Neuronal stem cell (in vitro differentiated cells): ENCODE data around the gene IPO7.
A peak's percentile ranks its signal among the peaks of the same experiment; 100 is the strongest.

Experiments
- DNase-seq: peaks from one replicate; pipeline ENCODE4 v3.0.0-alpha.2; 2013; ENCODE audit warnings: low spot score
- H2AFZ ChIP-seq: one replicate; pipeline ENCODE4 v1.6.1; 2013; ENCODE audit warnings: mild to moderate bottlenecking, low read length, inconsistent platforms
- H2AK5ac ChIP-seq: 2 replicates; pipeline ENCODE4 v1.6.1; 2013; ENCODE audit warnings: low read depth, mild to moderate bottlenecking, inconsistent platforms, low read length, moderate library complexity, mixed read lengths
- H2BK120ac ChIP-seq: 2 replicates; pipeline ENCODE4 v1.6.1; 2013; ENCODE audit warnings: low read depth, mild to moderate bottlenecking, inconsistent platforms, low read length, moderate library complexity, mixed read lengths
- H2BK12ac ChIP-seq: one replicate; pipeline ENCODE4 v1.6.1; 2013; ENCODE audit warnings: low read length, inconsistent platforms
- H2BK15ac ChIP-seq: 2 replicates; pipeline ENCODE4 v1.6.1; 2013; ENCODE audit warnings: mild to moderate bottlenecking, low read length, inconsistent platforms, mixed read lengths
- H2BK5ac ChIP-seq: one replicate; pipeline ENCODE4 v1.6.1; 2013; ENCODE audit warnings: inconsistent platforms, mild to moderate bottlenecking, low read length, moderate library complexity
- H3K14ac ChIP-seq: one replicate; pipeline ENCODE4 v1.6.1; 2013; ENCODE audit warnings: low read length, inconsistent platforms
- H3K18ac ChIP-seq: 2 replicates; pipeline ENCODE4 v1.6.1; 2013; ENCODE audit warnings: low read length, inconsistent platforms
- H3K23ac ChIP-seq: 2 replicates; pipeline ENCODE4 v1.6.1; 2013; ENCODE audit warnings: low read depth, mild to moderate bottlenecking, mixed read lengths, low read length, inconsistent platforms; ENCODE audit not compliant: poor library complexity
- H3K27ac ChIP-seq: replicated peaks from 3 replicates; pipeline ENCODE4 v1.5.1; 2013; ENCODE audit warnings: low read length, inconsistent platforms
- H3K27me3 ChIP-seq, 3 experiments: 2 replicates each; pipeline ENCODE4 v1.6.1; 2013; ENCODE audit warnings: low read length in 3 of 3, mild to moderate bottlenecking in 2 of 3, inconsistent platforms in 1 of 3, low read depth in 1 of 3, mixed read lengths in 1 of 3, moderate library complexity in 1 of 3; ENCODE audit not compliant: control insufficient read depth in 3 of 3, insufficient read depth in 3 of 3
- H3K36me3 ChIP-seq, 2 donors: replicated peaks in 1 of 2; 2 replicates each; pipeline ENCODE4 v1.6.1; 2013; ENCODE audit warnings: low read length in 2 of 2; ENCODE audit not compliant: control insufficient read depth in 2 of 2, insufficient read depth in 2 of 2
- H3K4ac ChIP-seq: 2 replicates; pipeline ENCODE4 v1.6.1; 2013; ENCODE audit warnings: inconsistent platforms, mild to moderate bottlenecking, low read length, moderate library complexity
- H3K4me1 ChIP-seq, 2 donors: 1 replicate in 1 of 2; 2 replicates in 1 of 2; pipeline ENCODE4 v1.6.1; 2013; ENCODE audit warnings: low read length in 2 of 2, low read depth in 1 of 2; ENCODE audit not compliant: control insufficient read depth in 2 of 2, insufficient read depth in 1 of 2
- H3K4me2 ChIP-seq: one replicate; pipeline ENCODE4 v1.6.1; 2013; ENCODE audit warnings: mild to moderate bottlenecking, low read length, inconsistent platforms; ENCODE audit not compliant: insufficient read depth, poor library complexity, severe bottlenecking
- H3K4me3 ChIP-seq, 2 donors: 2 replicates each; pipeline ENCODE4 v1.5.1; 2013; ENCODE audit warnings: low read length in 2 of 2, mild to moderate bottlenecking in 2 of 2, inconsistent platforms in 1 of 2, moderate library complexity in 1 of 2
- H3K79me1 ChIP-seq: one replicate; pipeline ENCODE4 v1.6.1; 2013; ENCODE audit warnings: low read depth, mild to moderate bottlenecking, inconsistent platforms, low read length, moderate library complexity
- H3K9ac ChIP-seq: one replicate; pipeline ENCODE4 v1.6.1; 2013; ENCODE audit warnings: mild to moderate bottlenecking, low read depth, low read length, inconsistent platforms; ENCODE audit not compliant: poor library complexity
- H3K9me3 ChIP-seq, 2 donors: replicated peaks in 1 of 2; 2 replicates each; pipeline versions ENCODE3 to v1.6.1; 2013; ENCODE audit warnings: low read length in 2 of 2, mild to moderate bottlenecking in 2 of 2, inconsistent platforms in 1 of 2, low read depth in 1 of 2, mixed read lengths in 1 of 2, moderate library complexity in 1 of 2; ENCODE audit not compliant: control insufficient read depth in 2 of 2, insufficient read depth in 1 of 2
- H4K8ac ChIP-seq: one replicate; pipeline ENCODE4 v1.6.1; 2013; ENCODE audit warnings: low read depth, mild to moderate bottlenecking, inconsistent platforms, low read length, moderate library complexity
- H4K91ac ChIP-seq: one replicate; pipeline ENCODE4 v1.6.1; 2013; ENCODE audit warnings: low read length, low read depth, mild to moderate bottlenecking, inconsistent platforms; ENCODE audit not compliant: poor library complexity
- WGBS, 2 donors: extraction: QIAGEN DNeasy Blood & Tissue Kit; methylation state at CpG; one replicate each; pipeline ENCODE4 v1.1.7; 2013; ENCODE audit warnings: missing lambda C conversion rate in 2 of 2, mixed read lengths in 1 of 2; ENCODE audit not compliant: insufficient read length in 2 of 2, insufficient replicate concordance in 1 of 2; ENCODE audit errors: extremely low coverage in 2 of 2; 5-methylcytosine and 5-hydroxymethylcytosine counted together

The IPO7 gene

GRCh38 chr11:9461760-9462134 lies 77.3 kb downstream of the IPO7 start:
- no CpG with 5 or more reads among the region's 10 CpGs for WGBS, 2 donors
- H3K14ac ChIP-seq = no peak overlapping the region
- no peaks in the 10 kb centered on the region for H3K36me3 ChIP-seq
- H3K18ac ChIP-seq = no peak overlapping the region
- H2AFZ ChIP-seq = peak overlapping the region; percentile 82
- no peak overlapping the region for H4K91ac ChIP-seq
- DNase-seq = no peak
- no peaks in the 10 kb centered on the region for H3K27me3 ChIP-seq
- no peak overlapping the region for H3K4ac ChIP-seq
- no peak overlapping the region for H2BK12ac ChIP-seq
- peak overlapping the region; percentile 64 for H3K27ac ChIP-seq
- no peak overlapping the region for H2BK120ac ChIP-seq
- no peak overlapping the region for H3K9ac ChIP-seq
- peak overlapping the region; percentile 55 to 59 for H3K4me3 ChIP-seq
- H3K4me1 ChIP-seq = no peaks in the 10 kb centered on the region
- no peak overlapping the region for H3K23ac ChIP-seq
- H3K4me2 ChIP-seq = peak overlapping the region; percentile 45
- no peak overlapping the region for H2BK5ac ChIP-seq
- no peak overlapping the region for H2BK15ac ChIP-seq
- no peak overlapping the region for H2AK5ac ChIP-seq
- H3K79me1 ChIP-seq = peaks cover 4% of the 10 kb centered on the region
- no peak overlapping the region for H4K8ac ChIP-seq
- H3K9me3 ChIP-seq = no peaks in the 10 kb centered on the region

- Histone ChIP-seq H3K4me1 (no peaks in the 10 kb centered on the region), H2BK5ac (no peak overlapping the region), H3K36me3 (no peaks in the 10 kb centered on the region), H3K4me3 (peak overlapping the region in 1 of 2 donors; percentile 59), H3K18ac (no peak overlapping the region), H2BK12ac (no peak overlapping the region), H3K14ac (no peak overlapping the region), H3K4ac (no peak overlapping the region), H3K79me1 (peaks cover 4% of the 10 kb centered on the region), H3K27me3 (no peaks in the 10 kb centered on the region), H2BK120ac (no peak overlapping the region), H3K9me3 (no peaks in the 10 kb centered on the region), H2AFZ (no peak overlapping the region), H2BK15ac (no peak overlapping the region), H3K4me2 (no peak overlapping the region), H3K23ac (no peak overlapping the region), H4K91ac (no peak overlapping the region), H4K8ac (no peak overlapping the region), H3K27ac (no peak overlapping the region), H3K9ac (no peak overlapping the region), H2AK5ac (no peak overlapping the region)
- no peak for DNase-seq
- no CpG with 5 or more reads among the region's 16 CpGs for WGBS, 2 donors
These were observed 77.8 kb downstream of the IPO7 start for GRCh38 chr11:9462172-9462799.

GRCh38 chr11:9462806-9463537 lies 78.5 kb downstream of the IPO7 start:
- Histone ChIP-seq H2BK120ac (no peak overlapping the region), H3K4me3 (no peak overlapping the region), H2AFZ (no peak overlapping the region), H3K27ac (no peak overlapping the region), H2BK15ac (no peak overlapping the region), H3K4me2 (no peak overlapping the region), H2AK5ac (no peak overlapping the region), H3K18ac (no peak overlapping the region), H3K9ac (no peak overlapping the region), H3K14ac (no peak overlapping the region), H4K91ac (no peak overlapping the region), H3K36me3 (no peaks in the 10 kb centered on the region), H3K23ac (no peak overlapping the region), H3K79me1 (peaks cover 4% of the 10 kb centered on the region), H3K27me3 (no peaks in the 10 kb centered on the region), H3K9me3 (no peaks in the 10 kb centered on the region), H2BK5ac (no peak overlapping the region), H3K4ac (no peak overlapping the region), H3K4me1 (no peaks in the 10 kb centered on the region), H4K8ac (no peak overlapping the region), H2BK12ac (no peak overlapping the region)
- no CpG with 5 or more reads among the region's 8 CpGs for WGBS, 2 donors
- DNase-seq = no peak

- Histone ChIP-seq H3K9ac (no peak overlapping the region), H3K4ac (no peak overlapping the region), H3K79me1 (peaks cover 1% of the 10 kb centered on the region), H3K9me3 (no peaks in the 10 kb centered on the region), H2BK5ac (no peak overlapping the region), H3K4me1 (peaks cover 0 to 10% of the 10 kb centered on the region in 2 donors), H3K36me3 (peaks cover 15 to 47% of the 10 kb centered on the region in 2 donors), H3K27me3 (peaks cover 0 to 4% (median 0%) of the 10 kb centered on the region in 3 experiments), H4K91ac (no peak overlapping the region), H3K4me3 (no peak overlapping the region), H2AK5ac (no peak overlapping the region), H2AFZ (no peak overlapping the region), H3K18ac (no peak overlapping the region), H4K8ac (no peak overlapping the region), H3K27ac (no peak overlapping the region), H2BK15ac (no peak overlapping the region), H2BK120ac (no peak overlapping the region), H2BK12ac (no peak overlapping the region), H3K14ac (no peak overlapping the region), H3K23ac (no peak overlapping the region), H3K4me2 (no peak overlapping the region)
- no CpG with 5 or more reads among the region's 4 CpGs for WGBS, 2 donors
- no peak for DNase-seq
These were observed 86.3 kb downstream of the IPO7 start for GRCh38 chr11:9470765-9471164.
